HCT116 (cell line): Measurements from ENCODE around the gene GDF2. TPM values are rescaled to one million over a fixed set of nuclear protein-coding genes. Genes with fewer than 3 reads are reported as not detected.

ENCODE experiments used
- ATAC-seq: fragments of 200-7000 bp; cut with Tn5 transposase; 2 replicates; pipeline ENCODE4 v1.9.1; 2020; ENCODE audit warnings: mild to moderate bottlenecking, moderate library complexity
- BruUV-seq: library from RNA; stranded (reverse); fragments of 400-500 nt; replicated peaks from 2 replicates; lab custom pipeline; 2021; lab: Mats Ljungman, UMichigan
- CTCF ChIA-PET: fragments of 300-600 bp; sonication (Branson Sonifier 250); formaldehyde crosslinking; loops from one replicate; lab custom pipeline; 2021; ENCODE audit warnings: antibody characterized with exemption; lab: Charles Lee
- POLR2A ChIA-PET: fragments of 300-600, 350-600 bp; sonication (Branson Sonifier 250); formaldehyde crosslinking; loops from one replicate; lab custom pipeline; 2021; ENCODE audit warnings: antibody characterized with exemption; lab: Charles Lee
- RAD21 ChIA-PET, 2 experiments: fragments of 300-600 bp; sonication (Branson Sonifier 250); formaldehyde crosslinking; loops; one replicate each; lab custom pipeline; 2023; ENCODE audit warnings: low total read pairs in 2 of 2; ENCODE audit not compliant: uncharacterized antibody in 2 of 2, unreplicated experiment in 2 of 2, low non-redundant PET in 1 of 2; lab: Charles Lee
- DNase-seq: peaks from one replicate; pipeline ENCODE4 v3.0.0-alpha.2; 2010; ENCODE audit warnings: low read depth, low spot score
- H2AFZ ChIP-seq: fragments of 200-600 bp; shearing (Covaris generic), sonication (generic); 2 replicates; pipeline ENCODE4 v1.6.1; 2017; ENCODE audit warnings: low read depth, mixed run types, mixed read lengths, antibody characterized with exemption, low read length; ENCODE audit not compliant: poor library complexity, severe bottlenecking
- H3K27ac ChIP-seq: 2 replicates; pipeline ENCODE4 v1.5.1; 2012; ENCODE audit warnings: low read depth, low read length
- H3K27me3 ChIP-seq: fragments of 200-600 bp; sonication (generic); 2 replicates; pipeline ENCODE4 v1.6.1; 2016; ENCODE audit warnings: mixed run types, low read length, mixed read lengths; ENCODE audit not compliant: insufficient read depth
- H3K36me3 ChIP-seq, 2 experiments: fragments of 200-500 bp in 1 of 2; fragments of 200-600 bp in 1 of 2; sonication (Bioruptor generic) in 1 of 2; sonication (generic) in 1 of 2; 2 replicates each; pipeline versions ENCODE4 v1.5.1 to v1.6.1; 2014 to 2016; ENCODE audit warnings: low read length in 2 of 2, inconsistent platforms in 1 of 2, mixed read lengths in 1 of 2, mixed run types in 1 of 2; ENCODE audit not compliant: insufficient read depth in 2 of 2, control insufficient read depth in 1 of 2
- H3K4me1 ChIP-seq, 2 experiments: fragments of 200-600 bp in 1 of 2; sonication (generic) in 1 of 2; 2 replicates each; pipeline versions ENCODE4 v1.5.1 to v1.6.1; 2012 to 2017; ENCODE audit warnings: low read length in 2 of 2, inconsistent platforms in 1 of 2, mild to moderate bottlenecking in 1 of 2, mixed read lengths in 1 of 2, mixed run types in 1 of 2, moderate library complexity in 1 of 2; ENCODE audit not compliant: insufficient read depth in 2 of 2, control insufficient read depth in 1 of 2
- H3K4me2 ChIP-seq: fragments of 200-600 bp; sonication (generic); 2 replicates; pipeline ENCODE4 v1.6.1; 2017; ENCODE audit warnings: mixed run types, low read length, mixed read lengths
- H3K4me3 ChIP-seq, 2 experiments: fragments of 200-600 bp in 1 of 2; sonication (generic) in 1 of 2; replicated peaks in 1 of 2; 2 replicates each; pipeline ENCODE4 v1.5.1; 2011 to 2016; ENCODE audit warnings: low read length in 2 of 2, control low read depth in 1 of 2, low read depth in 1 of 2, mild to moderate bottlenecking in 1 of 2, mixed read lengths in 1 of 2, mixed run types in 1 of 2
- H3K79me2 ChIP-seq: fragments of 200-600 bp; sonication (generic); 2 replicates; pipeline ENCODE4 v1.6.1; 2017; ENCODE audit warnings: mild to moderate bottlenecking, mixed run types, low read length, moderate library complexity, mixed read lengths; ENCODE audit not compliant: insufficient read depth
- H3K9ac ChIP-seq: fragments of 200-600 bp; sonication (generic); 2 replicates; pipeline ENCODE4 v1.6.1; 2016; ENCODE audit warnings: low read length, mixed read lengths
- H3K9me2 ChIP-seq: fragments of 200-600 bp; sonication (generic), shearing (Covaris generic); 2 replicates; pipeline ENCODE4 v1.6.1; 2017; ENCODE audit warnings: mixed run types, mild to moderate bottlenecking, moderate library complexity; ENCODE audit not compliant: insufficient read depth
- H3K9me3 ChIP-seq, 2 experiments: fragments of 200-500 bp in 1 of 2; fragments of 200-600 bp in 1 of 2; sonication (Bioruptor generic) in 1 of 2; sonication (generic) in 1 of 2; 2 replicates each; pipeline ENCODE4 v1.6.1; 2014 to 2017; ENCODE audit warnings: low read length in 2 of 2, mixed read lengths in 2 of 2, inconsistent platforms in 1 of 2, low read depth in 1 of 2, mild to moderate bottlenecking in 1 of 2, mixed run types in 1 of 2, moderate library complexity in 1 of 2; ENCODE audit not compliant: control insufficient read depth in 1 of 2, insufficient read depth in 1 of 2
- H4K20me1 ChIP-seq: fragments of 200-600 bp; sonication (generic), shearing (Covaris generic); 2 replicates; pipeline ENCODE4 v1.6.1; 2017; ENCODE audit warnings: mixed run types, mild to moderate bottlenecking, moderate library complexity; ENCODE audit not compliant: insufficient read depth
- CEBPB ChIP-seq: IDR thresholded peaks from 2 replicates; pipeline ENCODE4 v1.6.1; 2012; ENCODE audit warnings: low read depth
- ELF1 ChIP-seq: IDR thresholded peaks from 2 replicates; pipeline ENCODE4 v1.6.1; 2012; ENCODE audit warnings: low read depth, borderline replicate concordance
- EZH2 ChIP-seq: fragments of 200-600 bp; sonication (generic); IDR thresholded peaks from 2 replicates; pipeline ENCODE4 v1.6.1; 2017; ENCODE audit warnings: antibody characterized with exemption, mixed run types
- SRF ChIP-seq: IDR thresholded peaks from 2 replicates; pipeline ENCODE4 v1.6.1; 2012; ENCODE audit warnings: low read depth
- intact Hi-C: fragments of 100-400 bp; cut with micrococcal nuclease; formaldehyde crosslinking; loops from 2 replicates; pipeline ENCODE4 v1.10.0; 2022
- total RNA-seq: library from RNA; stranded (reverse); gene quantifications from one replicate; pipeline ENCODE4 v1.2.1, GENCODE V29; 2021; ENCODE audit not compliant: unreplicated experiment
- TF ChIP-seq, protein P1 (sequence below), 3 experiments: fragments of 200-600 bp in 1 of 3; sonication (generic) in 1 of 3; IDR thresholded peaks in 2 of 3; conservative IDR thresholded peaks in 1 of 3; 2 replicates each; pipeline ENCODE4 v1.5.1; 2012 to 2017; ENCODE audit warnings: low read depth in 2 of 3, low read length in 2 of 3, antibody characterized with exemption in 1 of 3, borderline replicate concordance in 1 of 3, control low read depth in 1 of 3, mild to moderate bottlenecking in 1 of 3, mixed read lengths in 1 of 3, mixed run types in 1 of 3, moderate library complexity in 1 of 3; ENCODE audit not compliant: insufficient read depth in 1 of 3
- TF ChIP-seq, protein P2 (sequence below): IDR thresholded peaks from 2 replicates; pipeline ENCODE4 v1.6.1; 2012

Gene GDF2
- total RNA-seq, 1 experiment from 2014 or later, result not detected

DNA sequence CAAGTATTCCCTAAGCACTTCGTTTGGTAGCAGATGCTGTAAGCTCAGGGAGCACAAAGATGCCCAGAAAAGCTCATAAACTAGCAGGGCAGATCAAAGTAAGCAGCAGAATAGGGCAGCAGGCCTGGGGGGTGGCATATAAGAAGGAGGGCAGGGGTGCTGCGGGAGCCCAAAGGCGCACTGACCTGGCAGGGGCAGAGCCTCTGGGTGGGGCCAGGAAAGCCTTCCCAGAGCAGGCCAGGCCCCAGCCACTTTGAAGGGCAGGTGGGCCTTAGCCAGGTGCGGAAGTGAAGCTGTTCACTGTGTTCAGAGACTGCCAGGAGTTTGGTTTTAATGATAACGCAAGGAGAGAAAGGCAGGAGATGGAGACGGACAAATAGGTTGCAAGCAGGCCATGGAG is 18.4 kb upstream of the GDF2 start:
- H3K4me1 ChIP-seq, result no peaks in the 10 kb centered on the region
- BruUV-seq, result no TSS peak
- ATAC-seq (no peak), DNase-seq (no peak)
- ChIA-PET CTCF (no interaction called here), RAD21 (no interaction called here), POLR2A (no interaction called here)
- no peaks in the 10 kb centered on the region for H3K79me2 ChIP-seq
- H2AFZ ChIP-seq, result no peak overlapping the region
- H4K20me1 ChIP-seq, result no peaks in the 10 kb centered on the region
- no peak overlapping the region for H3K27ac ChIP-seq
- H3K9ac ChIP-seq, result no peak overlapping the region
- intact Hi-C loops, result no loop called here
- peaks cover 20% of the 10 kb centered on the region; the same call in 1 of the 2 replicates for H3K27me3 ChIP-seq
- H3K36me3 ChIP-seq, result no peaks in the 10 kb centered on the region
- no peaks in the 10 kb centered on the region for H3K9me2 ChIP-seq
- no peak overlapping the region for H3K4me2 ChIP-seq
- TF ChIP-seq SRF (no peak), CEBPB (no peak), EZH2 (no peak)
- H3K9me3 ChIP-seq, result no peaks in the 10 kb centered on the region
- H3K4me3 ChIP-seq, result no peak overlapping the region

DNA sequence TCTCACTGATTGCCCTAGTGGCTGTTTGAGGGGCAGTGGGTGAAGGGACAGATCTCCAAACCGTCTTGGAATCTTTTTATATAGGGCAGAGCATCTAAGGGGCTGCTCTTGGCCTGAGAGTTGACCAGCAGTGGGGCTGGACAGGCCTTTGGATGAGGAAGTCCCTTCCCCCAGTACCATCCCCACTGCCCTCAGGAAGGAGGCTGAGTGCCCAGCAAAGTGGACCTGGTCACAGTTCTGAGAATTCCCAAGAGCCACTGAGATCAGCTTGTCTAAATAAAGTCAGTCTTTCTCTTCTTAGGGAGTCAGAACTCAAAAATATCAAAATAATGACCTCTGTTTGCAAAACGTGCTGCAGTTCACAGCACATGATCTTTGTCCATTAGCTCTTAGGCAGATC is 16.7 kb upstream of the GDF2 start:
- POLR2A ChIA-PET, result no interaction called here
- Histone ChIP-seq H3K36me3 (no peaks in the 10 kb centered on the region), H3K79me2 (no peaks in the 10 kb centered on the region), H3K9me2 (no peaks in the 10 kb centered on the region), H3K27ac (no peak overlapping the region), H3K27me3 (peaks cover 20% of the 10 kb centered on the region; the same call in 1 of the 2 replicates), H3K9me3 (no peaks in the 10 kb centered on the region), H3K4me3 (no peak overlapping the region), H3K4me1 (no peaks in the 10 kb centered on the region), H4K20me1 (no peaks in the 10 kb centered on the region), H3K9ac (no peak overlapping the region), H3K4me2 (no peak overlapping the region), H2AFZ (no peak overlapping the region)
- intact Hi-C loops, result no loop called here
- CTCF ChIA-PET, result no interaction called here
- RAD21 ChIA-PET, result no interaction called here
- TF ChIP-seq EZH2, result no peak
- TF ChIP-seq, protein P1, sequence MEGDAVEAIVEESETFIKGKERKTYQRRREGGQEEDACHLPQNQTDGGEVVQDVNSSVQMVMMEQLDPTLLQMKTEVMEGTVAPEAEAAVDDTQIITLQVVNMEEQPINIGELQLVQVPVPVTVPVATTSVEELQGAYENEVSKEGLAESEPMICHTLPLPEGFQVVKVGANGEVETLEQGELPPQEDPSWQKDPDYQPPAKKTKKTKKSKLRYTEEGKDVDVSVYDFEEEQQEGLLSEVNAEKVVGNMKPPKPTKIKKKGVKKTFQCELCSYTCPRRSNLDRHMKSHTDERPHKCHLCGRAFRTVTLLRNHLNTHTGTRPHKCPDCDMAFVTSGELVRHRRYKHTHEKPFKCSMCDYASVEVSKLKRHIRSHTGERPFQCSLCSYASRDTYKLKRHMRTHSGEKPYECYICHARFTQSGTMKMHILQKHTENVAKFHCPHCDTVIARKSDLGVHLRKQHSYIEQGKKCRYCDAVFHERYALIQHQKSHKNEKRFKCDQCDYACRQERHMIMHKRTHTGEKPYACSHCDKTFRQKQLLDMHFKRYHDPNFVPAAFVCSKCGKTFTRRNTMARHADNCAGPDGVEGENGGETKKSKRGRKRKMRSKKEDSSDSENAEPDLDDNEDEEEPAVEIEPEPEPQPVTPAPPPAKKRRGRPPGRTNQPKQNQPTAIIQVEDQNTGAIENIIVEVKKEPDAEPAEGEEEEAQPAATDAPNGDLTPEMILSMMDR (IDR thresholded peaks at IDR 0.05 in 2 of 3, conservative IDR thresholded peaks at IDR 0.05 in 1 of 3; ENCODE audit: borderline replicate concordance in 1 of 3, insufficient read depth in 1 of 3, low read depth in 2 of 3, low read length in 2 of 3), result no peak
- TF ChIP-seq, protein P2, sequence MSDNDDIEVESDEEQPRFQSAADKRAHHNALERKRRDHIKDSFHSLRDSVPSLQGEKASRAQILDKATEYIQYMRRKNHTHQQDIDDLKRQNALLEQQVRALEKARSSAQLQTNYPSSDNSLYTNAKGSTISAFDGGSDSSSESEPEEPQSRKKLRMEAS, result no peak
- TF ChIP-seq ELF1, result no peak
- no TSS peak for BruUV-seq
- ATAC-seq, result no peak
- no peak for DNase-seq
